Measurements from ENCODE around the gene ARSA.
"Not testable (repeated sequence)": the region's sequence is repeated elsewhere in the genome, so short reads cannot be mapped to it uniquely, and the experiment has no call there.

Gene ARSA

GRCh38 chr22:50665212-50665611 lies 37.3 kb upstream of the ARSA start:
- Histone ChIP-seq H3K4me3 (ENCODE audit: low read depth, low read length) (no peak overlapping the region), H3K27ac (ENCODE audit: extremely low read depth, low read depth, low read length) (no peak overlapping the region), H3K9me3 (ENCODE audit: control insufficient read depth, insufficient read depth, low read depth, low read length) (no peaks in the 10 kb centered on the region), H3K4me1 (ENCODE audit: control insufficient read depth, insufficient read depth, low read length) (no peaks in the 10 kb centered on the region), H3K36me3 (ENCODE audit: control insufficient read depth in 2 of 2, insufficient read depth in 1 of 2, low read length in 2 of 2) (no peaks in the 10 kb centered on the region; a peak in 1 of 3 replicates)
- ChIA-PET POLR2A (no interaction called here), CTCF (interaction anchor here (0.6 kb wide), 1 partner anchor 89 kb away, joined by 4 read pairs; no protein-coding TSS in a partner anchor)
- TF ChIP-seq ZNF140 (tag by site-specific recombination; IDR thresholded peaks at IDR 0.05) (no peak), ZNF548 (tag by site-specific recombination; IDR thresholded peaks at IDR 0.05) (no peak), PRDM6 (tag by site-specific recombination; IDR thresholded peaks at IDR 0.05) (no peak), ZNF324 (tag by site-specific recombination; IDR thresholded peaks at IDR 0.05) (no peak), HOXA7 (CRISPR knock-in tag; IDR thresholded peaks at IDR 0.05; ENCODE audit: borderline replicate concordance) (no peak), ZFP69B (tag by site-specific recombination; IDR thresholded peaks at IDR 0.05) (no peak), KLF8 (tag by site-specific recombination; IDR thresholded peaks at IDR 0.05) (no peak), ZBTB21 (tag by site-specific recombination; IDR thresholded peaks at IDR 0.05) (no peak), ZBTB1 (tag by site-specific recombination; IDR thresholded peaks at IDR 0.05) (no peak), ZNF112 (tag by site-specific recombination; IDR thresholded peaks at IDR 0.05) (no peak), ZNF426 (tag by site-specific recombination; IDR thresholded peaks at IDR 0.05) (no peak), ZNF274 (IDR thresholded peaks at IDR 0.05; ENCODE audit: low read length) (no peak), ZNF274 (tag by site-specific recombination; IDR thresholded peaks at IDR 0.05; ENCODE audit: borderline replicate concordance) (no peak), ZNF768 (tag by site-specific recombination; IDR thresholded peaks at IDR 0.05) (no peak)

- POLR2A ChIA-PET, result no interaction called here
- H3K4me3 ChIP-seq (ENCODE audit: low read depth, low read length), result no peak overlapping the region
- no peaks in the 10 kb centered on the region for H3K4me1 ChIP-seq (ENCODE audit: control insufficient read depth, insufficient read depth, low read length)
- no peaks in the 10 kb centered on the region for H3K9me3 ChIP-seq (ENCODE audit: control insufficient read depth, insufficient read depth, low read depth, low read length)
- peak; percentile 42 for TF ChIP-seq SETDB1 (IDR thresholded peaks at IDR 0.05; ENCODE audit: insufficient read length, low read length)
- TF ChIP-seq ZNF223 (tag by site-specific recombination; IDR thresholded peaks at IDR 0.05), result no peak
- no peak for TF ChIP-seq KLF8 (tag by site-specific recombination; IDR thresholded peaks at IDR 0.05)
- TF ChIP-seq ZNF692 (tag by site-specific recombination; IDR thresholded peaks at IDR 0.05), result no peak
- TF ChIP-seq ZNF23 (tag by site-specific recombination; IDR thresholded peaks at IDR 0.05; ENCODE audit: borderline replicate concordance), result no peak
- CTCF ChIA-PET, result no interaction called here
- no peaks in the 10 kb centered on the region; a peak in 1 of 3 replicates for H3K36me3 ChIP-seq (ENCODE audit: control insufficient read depth in 2 of 2, insufficient read depth in 1 of 2, low read length in 2 of 2)
- no peak overlapping the region for H3K27ac ChIP-seq (ENCODE audit: extremely low read depth, low read depth, low read length)
Observed at GRCh38 chr22:50660306-50660705, 32.4 kb upstream of the ARSA start.

- H3K36me3 ChIP-seq (ENCODE audit: control insufficient read depth in 2 of 2, insufficient read depth in 1 of 2, low read length in 2 of 2); CTCF ChIA-PET; H3K9me3 ChIP-seq (ENCODE audit: control insufficient read depth, insufficient read depth, low read depth, low read length); POLR2A ChIA-PET; H3K4me1 ChIP-seq (ENCODE audit: control insufficient read depth, insufficient read depth, low read length); H3K4me3 ChIP-seq (ENCODE audit: low read depth, low read length); H3K27ac ChIP-seq (ENCODE audit: extremely low read depth, low read depth, low read length): not testable (repeated sequence)
Observed at GRCh38 chr22:50659711-50660110, 31.8 kb upstream of the ARSA start.
